COLO668 (cell line): ENCODE data around the gene PRKCE.

ENCODE experiments used
- DNase-seq: peaks from one replicate; lab custom pipeline; 2025; ENCODE audit not compliant: unreplicated experiment; lab: John Stamatoyannopoulos, UW

Gene PRKCE

DNA sequence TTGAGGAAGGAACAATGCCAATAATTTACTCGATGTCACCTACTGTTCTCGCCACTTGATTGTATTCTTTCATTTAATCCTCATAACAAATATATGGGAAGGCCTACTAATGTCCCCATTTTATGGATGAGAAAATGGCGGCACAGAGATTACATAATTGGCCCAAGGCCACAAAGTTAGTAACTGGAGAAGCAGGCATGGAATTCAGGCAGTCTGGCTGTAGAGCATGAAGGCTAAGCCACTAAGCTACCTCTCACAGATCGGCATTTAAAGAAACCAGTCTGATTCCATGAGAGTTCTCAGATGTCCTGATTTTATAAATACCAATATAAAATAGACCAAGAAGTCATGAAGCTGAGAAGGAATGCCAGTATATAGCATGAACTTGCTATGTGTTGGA, 523.9 kb downstream of the PRKCE start:
- no peak for DNase-seq

DNA sequence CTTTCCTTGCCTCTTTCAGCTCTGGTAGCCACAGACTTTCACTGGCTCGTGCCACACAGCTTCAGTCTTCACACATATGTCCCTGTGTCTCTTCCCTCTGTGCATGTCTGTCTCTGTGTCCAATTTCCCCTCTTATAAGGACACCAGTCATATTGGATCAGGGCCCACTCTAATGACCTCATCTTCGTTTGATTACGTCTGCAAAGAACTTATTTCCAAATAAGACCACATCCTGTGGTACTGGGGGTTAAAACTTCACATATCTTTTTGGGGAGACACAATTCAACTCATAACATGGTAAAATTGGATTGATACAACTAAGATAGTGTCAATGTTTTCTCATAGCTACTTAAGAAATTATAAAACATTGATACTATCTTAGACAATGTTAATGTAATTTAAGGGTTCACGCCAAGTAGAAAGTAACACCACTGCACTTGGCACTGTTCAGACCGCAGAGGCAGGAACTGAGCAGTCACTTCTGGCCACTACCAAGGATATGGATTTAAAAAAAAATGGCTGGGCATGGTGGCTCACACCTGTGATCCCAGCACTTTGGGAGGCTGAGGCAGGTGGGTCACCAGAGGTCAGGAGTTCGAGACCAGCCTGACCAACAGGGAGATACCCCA, 526.1 kb downstream of the PRKCE start:
- no peak for DNase-seq

DNA sequence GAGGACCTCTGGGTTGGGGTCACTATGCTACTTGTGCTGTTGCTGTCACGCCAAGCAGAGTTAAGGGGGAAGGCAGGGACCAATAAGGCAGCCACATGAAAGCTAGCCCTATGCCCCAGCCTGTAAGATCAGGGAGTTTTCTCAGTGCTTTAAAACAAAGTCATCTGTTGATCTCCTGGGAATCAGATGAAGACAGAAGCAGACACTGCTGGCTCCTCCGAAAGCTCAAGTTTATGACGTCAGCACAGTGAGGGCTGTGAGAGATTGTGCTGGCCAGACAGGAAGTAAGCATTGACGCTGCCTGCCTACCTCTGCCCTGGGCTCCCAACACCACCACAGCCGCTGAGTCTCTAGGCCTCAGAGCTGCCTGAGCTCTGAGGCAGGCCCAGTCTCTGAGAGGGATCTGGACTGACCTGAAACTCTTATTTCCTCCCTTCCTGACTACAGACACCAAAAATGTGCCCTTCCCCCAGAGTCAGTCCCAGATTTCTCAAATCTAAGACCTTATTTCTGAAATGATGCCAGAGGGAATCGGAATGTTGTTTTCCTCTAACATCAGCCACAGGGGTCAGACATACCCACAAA, 527.7 kb downstream of the PRKCE start:
- DNase-seq = no peak

DNA sequence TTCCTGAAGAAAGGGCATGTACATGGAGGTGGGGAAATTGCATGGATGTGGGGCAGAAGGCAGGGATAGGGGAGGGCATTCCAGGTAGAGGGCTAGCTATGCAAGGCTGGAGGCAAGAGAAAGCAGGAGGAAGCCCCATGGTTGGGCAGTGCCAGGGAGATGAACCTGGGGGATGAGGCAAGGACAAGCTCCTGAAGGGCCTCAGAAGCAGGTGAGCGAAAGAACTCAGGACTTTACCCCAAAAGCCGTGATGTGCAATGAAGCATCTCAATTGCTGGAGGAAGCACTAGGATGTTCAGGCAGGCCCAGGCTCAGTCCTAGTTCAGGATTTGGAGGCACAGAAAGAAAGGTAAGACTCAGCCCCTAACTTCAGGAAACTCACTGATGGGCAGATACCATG, 528.7 kb downstream of the PRKCE start:
- DNase-seq = no peak

DNA sequence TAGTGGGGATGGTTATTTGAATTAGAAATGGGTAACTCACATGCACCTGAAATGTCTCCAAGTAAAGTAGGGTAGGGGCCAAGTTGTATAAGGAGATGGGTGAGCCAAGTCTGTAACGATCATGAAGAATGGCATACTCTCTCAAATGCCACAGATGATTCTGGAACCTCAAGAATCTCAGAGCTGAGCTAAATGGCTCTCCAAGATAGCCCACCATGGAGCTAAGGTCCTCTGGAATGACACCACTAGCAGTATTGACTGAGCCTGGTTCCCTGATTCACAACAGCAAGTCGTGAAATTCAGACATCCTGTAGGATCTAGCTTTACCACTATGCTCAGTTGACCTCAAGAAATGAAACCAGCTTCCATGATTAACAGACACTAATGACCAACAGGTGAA, 529.8 kb downstream of the PRKCE start:
- no peak for DNase-seq

DNA sequence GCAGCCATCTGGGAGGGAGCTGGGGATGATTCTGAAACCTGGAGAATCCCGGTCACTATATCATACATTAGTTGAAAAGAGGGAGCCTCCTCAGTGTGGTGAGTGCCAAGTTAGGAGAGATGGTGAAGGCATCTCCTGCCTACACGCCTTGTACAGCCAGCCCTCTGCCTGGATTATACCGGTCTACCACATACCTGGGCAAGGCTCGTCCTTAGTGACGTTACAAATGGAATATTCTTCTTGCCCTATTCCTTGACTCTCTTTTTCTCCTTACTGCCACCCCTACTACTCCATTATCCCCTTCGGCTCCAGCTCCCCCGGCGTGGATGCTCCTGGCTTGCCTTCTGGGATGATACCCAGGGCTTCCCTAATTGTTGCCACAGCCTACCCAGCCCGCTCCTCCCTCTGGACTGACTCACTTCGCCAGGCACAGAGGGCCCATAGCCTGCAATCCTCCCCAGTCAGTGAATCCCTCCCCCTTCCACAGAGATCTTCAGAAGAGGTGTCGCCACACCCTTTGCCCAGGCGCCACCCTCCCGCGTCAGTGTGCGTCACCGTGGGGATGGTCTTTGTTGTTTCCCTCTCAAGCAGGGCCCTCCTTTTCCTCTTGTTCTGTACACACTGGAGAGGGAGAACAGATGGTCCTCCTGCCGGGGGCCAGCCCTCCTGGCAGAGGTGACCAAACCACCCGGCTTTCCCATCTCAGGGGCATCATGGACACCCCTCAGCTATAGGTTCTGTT, 530.5 kb downstream of the PRKCE start:
- DNase-seq = no peak

DNA sequence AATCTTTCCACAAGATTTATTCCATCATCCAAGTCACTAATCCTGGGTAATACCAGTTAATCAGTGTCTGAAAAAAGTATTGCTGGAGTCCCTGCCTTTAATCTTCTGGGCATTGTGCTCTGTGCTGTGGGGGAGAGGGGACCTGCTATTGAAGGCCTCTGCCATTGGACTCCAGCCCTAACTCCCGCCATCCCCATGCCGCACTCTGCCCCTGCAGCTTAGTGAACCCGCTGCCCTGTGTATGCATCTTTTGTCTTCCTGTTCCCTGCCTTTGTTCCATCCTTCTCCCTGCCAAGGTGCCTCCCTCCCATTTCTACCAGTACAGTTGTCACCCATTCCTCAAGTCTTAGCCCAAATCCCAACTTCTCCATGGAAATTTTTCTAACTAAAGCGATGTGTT, 532.0 kb downstream of the PRKCE start:
- no peak for DNase-seq

DNA sequence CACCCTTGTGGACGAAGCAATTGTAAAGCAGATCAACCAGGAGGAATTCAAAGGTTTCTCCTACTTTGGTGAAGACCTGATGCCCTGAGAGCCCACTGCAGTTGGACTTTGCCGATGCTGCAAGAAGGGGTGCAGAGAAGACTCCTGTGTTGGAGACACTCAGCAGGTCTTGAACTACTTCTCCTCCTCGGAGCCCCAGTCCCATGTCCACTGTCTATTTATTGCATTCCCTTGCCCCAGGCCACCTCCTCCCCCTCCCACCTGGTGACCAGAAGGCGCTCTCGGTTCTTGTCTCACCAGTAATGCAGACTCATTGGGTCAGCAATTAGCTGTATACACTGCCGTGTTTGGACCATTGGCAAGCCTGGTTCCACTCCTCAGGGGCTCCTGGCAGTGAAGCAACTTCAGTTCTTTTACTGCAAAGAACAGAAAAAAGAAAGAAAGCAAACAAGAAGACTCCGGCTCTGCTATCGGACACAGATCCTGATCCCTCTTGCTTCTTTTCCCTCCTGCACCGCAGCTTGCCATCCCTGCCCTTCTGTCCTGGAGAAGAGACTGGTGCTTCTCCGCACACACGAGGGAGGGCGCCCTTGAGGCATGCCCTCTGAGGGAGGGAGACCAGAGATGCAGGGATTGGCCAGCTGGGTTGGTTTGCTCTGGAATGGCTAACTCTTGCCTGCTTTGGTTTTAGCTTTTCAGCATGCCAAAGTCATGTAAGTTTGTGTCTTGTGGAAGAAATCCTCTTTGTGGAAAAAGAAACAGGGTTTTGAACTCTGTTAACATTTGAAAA, 533.5 kb downstream of the PRKCE start:
- DNase-seq = no peak

DNA sequence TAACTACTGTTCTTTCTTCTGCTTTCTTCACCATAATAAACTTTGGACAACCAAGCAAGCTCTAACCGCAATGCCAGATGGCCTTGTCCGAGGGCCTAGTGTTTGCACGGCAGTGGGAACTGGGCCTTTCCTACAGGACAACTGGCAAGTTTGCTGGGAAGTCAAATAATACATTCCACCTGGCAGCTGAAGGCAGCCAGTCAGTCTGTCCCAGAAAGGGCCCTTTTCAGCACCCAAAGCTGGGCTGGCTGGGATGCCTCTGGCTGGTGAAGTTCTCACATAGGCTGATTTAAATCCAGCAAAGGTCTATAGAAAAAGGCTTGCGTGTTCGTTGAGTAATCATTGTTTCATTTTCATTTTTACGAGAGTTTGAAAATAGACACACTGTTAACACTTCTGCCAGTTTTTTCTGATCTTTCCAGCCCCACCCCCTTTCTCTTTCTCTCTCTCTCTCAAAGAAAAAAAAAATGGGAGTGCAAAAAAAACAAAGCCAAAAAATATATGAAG, 535.7 kb downstream of the PRKCE start:
- DNase-seq = no peak

DNA sequence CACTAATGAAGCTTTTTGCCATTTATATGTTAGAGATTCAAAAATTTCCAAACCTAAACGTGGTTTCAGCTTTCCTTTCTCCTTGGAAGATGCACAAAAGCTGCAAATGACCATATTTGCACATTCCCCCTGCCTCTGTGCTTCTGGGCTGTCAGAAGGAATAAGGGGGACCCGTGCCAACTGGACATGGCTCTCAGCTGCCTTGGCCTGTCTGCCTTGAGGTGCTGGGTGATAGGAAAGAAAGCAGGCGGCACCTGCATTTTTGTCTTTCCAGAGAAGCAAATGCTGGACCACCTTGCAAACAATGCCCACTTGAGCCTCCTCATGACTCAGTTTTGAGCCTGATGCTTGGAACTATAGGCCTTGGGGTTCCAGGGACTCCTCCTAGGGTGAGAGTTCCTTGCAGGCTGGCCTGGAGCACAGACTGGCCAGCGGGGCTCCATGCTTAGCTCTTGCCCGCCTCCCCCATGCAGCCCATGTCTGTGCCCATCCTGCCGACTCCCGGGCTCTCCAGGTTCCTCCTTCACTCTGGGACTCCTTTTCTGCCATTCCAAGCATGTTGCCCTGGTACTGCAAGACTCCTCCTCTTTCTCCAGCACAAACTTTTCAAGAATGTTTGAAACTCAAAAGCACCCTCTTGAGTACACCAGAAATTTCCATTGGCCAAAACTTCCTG, 536.7 kb downstream of the PRKCE start:
- no peak for DNase-seq

DNA sequence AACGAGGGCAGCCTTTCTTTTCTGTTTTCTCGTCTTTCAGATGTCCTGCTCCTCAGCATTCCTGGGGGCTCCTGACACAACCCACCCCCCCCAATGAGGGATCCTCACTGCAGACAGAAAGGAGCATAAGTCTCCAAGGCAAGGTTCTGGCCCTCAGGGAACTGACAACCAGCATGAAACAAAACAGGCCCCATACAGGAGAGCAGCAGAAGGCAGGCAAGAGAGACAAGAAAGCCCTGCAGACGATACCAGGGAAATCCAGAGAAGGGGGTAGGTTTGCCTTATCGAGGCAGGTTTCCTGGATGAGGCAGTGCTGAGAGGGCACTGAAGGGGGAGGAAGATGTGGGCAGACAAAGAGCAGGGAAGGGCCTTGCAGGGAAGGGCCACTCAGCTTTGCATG, 541.9 kb downstream of the PRKCE start:
- DNase-seq = no peak

DNA sequence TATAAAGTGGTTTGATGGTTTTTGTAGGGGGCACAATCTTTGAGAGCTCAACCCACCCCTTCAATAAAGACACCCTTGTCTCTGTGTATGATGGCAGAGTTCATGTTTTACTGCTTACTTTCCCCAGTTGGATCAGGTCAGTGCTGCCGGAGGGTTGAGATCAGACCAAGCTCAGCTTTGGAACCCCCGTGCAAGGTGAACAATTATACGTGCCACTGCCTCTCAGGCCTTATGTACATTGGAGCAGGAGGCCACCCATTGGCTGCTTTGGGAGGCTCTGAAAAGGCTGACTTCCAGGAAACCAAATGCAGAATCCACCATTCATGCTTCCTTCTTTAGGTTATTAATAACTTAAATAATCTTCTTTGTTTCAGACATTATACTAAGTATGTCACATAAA, 542.4 kb downstream of the PRKCE start:
- no peak for DNase-seq

DNA sequence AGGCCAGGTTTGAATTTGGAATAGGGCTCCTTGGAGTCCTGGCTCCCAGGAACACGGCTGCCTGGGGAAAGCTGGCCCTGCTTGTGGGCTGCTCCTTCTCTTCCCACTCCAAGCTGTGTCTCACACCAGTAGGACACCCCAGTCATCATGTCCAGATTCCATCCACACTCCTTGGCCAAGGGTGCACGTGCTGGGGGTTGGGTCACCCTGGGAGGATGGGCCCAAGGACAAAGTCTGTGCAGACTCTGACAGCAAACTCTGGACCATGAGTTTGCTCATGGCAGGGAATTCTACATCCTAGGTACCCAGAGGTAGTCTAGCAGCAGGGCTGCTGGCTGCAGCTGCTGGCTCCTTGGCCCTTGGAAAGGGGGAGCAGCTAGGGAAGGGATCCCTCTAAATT, 543.4 kb downstream of the PRKCE start:
- no peak for DNase-seq

DNA sequence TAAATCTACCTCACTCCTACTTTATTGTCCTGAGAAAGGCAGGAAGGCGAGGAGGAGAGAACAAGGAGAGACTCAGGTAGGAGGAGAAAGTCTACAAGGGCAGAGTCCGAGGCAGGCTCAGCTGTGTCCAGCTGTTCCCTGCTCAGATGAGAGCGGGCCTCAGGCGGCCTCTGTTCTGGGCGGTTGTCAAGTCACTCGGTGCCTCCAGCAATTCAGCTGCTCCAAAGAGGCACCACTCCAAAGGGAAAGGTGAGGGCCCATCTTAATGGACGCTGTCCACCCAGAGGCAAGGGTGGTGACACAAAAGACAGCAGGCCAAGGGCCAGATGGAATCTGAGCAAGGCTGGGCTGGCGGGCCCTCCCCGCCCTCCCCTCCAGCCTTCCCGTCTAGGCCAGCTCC, 544.3 kb downstream of the PRKCE start:
- DNase-seq = no peak

DNA sequence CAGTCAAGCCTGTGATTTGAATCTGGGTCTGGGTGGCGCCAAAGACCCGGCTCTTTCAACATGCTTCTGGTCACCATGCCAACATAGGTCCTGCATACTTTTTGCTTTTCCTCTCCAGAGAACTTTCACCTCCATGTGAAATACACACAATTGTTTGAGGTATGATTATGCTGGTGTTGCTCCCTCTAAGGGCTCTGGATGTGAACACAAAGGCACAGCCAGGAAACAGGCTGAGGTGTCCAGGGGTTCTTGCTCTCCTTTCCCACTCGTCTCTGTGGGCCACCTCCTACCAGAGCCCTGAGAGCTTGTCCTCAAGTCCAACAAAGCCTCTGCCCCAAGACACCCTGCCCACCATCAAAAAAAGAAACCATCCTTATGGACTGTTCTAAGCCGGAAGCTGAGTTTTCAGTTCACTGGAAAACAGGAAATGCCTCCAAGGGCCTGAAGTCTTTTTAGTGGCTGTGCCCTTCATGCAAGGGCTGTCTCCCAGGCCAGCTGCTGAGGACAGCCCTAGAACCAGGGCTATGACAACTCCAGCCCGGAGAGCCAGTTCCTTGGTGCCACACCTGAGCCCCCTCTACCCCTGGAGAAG, 545.5 kb downstream of the PRKCE start:
- no peak for DNase-seq

DNA sequence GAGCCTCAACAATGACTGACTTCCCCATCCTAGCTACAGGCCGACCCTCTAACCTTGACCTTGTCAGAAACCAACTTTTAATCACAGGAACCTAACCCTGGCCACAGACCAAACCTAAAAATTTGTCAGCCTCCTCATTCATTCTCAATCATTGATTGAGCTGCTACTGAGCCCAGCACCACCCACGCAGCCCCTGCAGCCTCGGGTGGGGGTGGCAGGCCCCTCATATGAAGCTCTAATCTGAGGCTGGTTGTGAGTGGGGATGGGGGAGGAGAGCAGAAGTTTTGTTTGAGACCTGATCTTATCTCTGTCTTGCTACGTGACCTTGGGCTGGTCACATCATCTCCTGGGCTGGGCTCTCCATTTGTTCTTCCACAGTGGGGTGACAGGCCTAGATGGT, 546.2 kb downstream of the PRKCE start:
- no peak for DNase-seq

DNA sequence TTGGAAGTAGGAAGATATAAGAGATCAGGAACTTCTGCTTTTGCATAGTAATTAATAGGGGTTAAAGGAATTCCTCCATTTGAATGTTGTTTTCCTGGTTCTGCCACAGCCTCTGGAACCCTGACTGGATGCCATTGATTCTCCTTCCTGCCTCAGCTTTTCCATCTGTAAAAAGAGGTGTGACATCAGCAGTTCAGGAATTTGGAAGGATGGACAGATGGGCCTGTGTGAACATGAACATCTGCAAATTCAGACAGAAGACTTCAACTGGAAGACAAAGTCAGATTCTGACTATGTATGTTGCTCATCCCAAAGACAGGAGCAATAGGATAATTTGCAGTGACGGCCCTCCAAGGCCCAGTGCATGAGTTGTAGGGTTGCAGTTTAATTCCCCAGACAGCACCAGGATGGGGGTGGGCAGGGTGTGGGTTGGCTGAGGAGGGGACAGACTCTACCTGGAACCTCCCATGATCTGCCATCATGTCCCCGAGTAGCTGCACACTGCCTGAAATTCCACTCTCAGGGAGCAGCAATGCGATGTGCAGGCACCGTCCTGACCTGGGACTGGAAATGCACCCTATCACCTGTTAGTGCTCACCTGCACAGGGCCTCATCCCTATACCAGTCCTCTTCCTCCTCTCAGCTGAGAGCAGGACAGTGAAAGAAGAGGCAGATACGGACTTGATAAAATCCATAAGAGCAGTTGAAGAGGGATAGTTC, 546.8 kb downstream of the PRKCE start:
- DNase-seq = no peak

DNA sequence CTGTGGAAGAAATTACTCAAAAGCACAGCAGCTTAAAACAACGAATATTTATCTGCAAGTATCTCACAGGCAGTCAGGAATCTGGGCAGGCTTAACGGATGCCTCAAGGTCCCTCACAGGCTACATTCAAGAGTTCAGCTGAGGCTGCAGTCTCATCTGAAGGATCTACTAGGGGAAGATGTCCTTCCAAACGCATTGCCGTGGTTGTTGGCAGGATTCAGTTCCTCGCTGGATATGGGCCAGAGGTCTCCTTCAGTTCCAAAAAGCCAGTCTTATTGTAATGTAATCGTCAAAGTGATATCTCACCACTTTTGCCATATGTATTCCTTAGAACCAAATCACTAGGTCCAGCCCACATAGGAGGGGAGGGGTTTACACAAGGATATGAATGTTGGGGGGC, 547.5 kb downstream of the PRKCE start:
- DNase-seq = no peak

DNA sequence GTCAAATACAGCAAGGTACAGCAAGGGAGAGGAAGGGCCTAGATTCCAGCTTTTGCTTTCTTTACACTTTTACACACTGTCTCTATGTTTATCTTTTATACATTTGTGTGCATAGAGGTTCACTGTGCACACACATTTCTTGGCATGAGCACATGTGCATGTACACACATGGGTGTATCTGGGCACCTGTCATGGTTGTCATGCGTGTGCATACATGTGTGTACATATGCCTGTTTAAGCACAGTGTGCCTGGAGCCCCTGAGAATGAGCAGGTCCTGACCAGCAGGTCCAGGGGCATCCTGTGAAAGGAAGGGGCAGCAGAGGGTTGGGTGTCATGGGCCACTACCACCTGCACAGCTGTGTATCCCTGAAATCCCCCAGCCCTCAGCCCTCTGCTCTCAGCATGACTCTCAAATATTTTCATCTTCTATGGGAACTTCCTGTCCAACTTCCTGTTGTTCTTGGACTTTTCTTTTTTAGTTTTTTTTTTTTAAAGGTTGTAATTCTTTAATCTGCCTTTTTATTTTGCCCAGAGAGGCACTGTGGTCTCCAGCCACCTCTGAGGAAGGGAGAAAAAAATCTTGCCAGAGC, 548.7 kb downstream of the PRKCE start:
- no peak for DNase-seq
